Ishikawa (cell line): Measurements from ENCODE around the gene MIER2.

Experiments used
- CEBPB ChIP-seq: IDR thresholded peaks from 2 replicates; pipeline ENCODE4 v1.6.1; 2012
- CREB1 ChIP-seq: IDR thresholded peaks from 2 replicates; pipeline ENCODE4 v1.6.1; 2012; ENCODE audit warnings: low read depth
- EGR1 ChIP-seq: IDR thresholded peaks from 2 replicates; pipeline ENCODE4 v1.6.1; 2012
- EP300 ChIP-seq: IDR thresholded peaks from 2 replicates; pipeline ENCODE4 v1.6.1; 2012; ENCODE audit warnings: borderline replicate concordance
- FOXM1 ChIP-seq: IDR thresholded peaks from 2 replicates; pipeline ENCODE4 v1.6.1; 2012; ENCODE audit warnings: low read depth, borderline replicate concordance
- NFIC ChIP-seq: IDR thresholded peaks from 2 replicates; pipeline ENCODE4 v1.6.1; 2012
- RAD21 ChIP-seq: IDR thresholded peaks from 2 replicates; pipeline ENCODE4 v1.6.1; 2012; ENCODE audit warnings: low read depth
- TAF1 ChIP-seq: IDR thresholded peaks from 2 replicates; pipeline ENCODE4 v1.6.1; 2012; ENCODE audit warnings: low read depth, mild to moderate bottlenecking
- TCF12 ChIP-seq: IDR thresholded peaks from 2 replicates; pipeline ENCODE4 v1.6.1; 2012; ENCODE audit warnings: low read depth
- TEAD4 ChIP-seq: IDR thresholded peaks from 2 replicates; pipeline ENCODE4 v1.6.1; 2012
- USF1 ChIP-seq: IDR thresholded peaks from 2 replicates; pipeline ENCODE4 v1.6.1; 2012
- YY1 ChIP-seq: IDR thresholded peaks from 2 replicates; pipeline ENCODE4 v1.6.1; 2012; ENCODE audit warnings: low read depth
- ZBTB7A ChIP-seq: IDR thresholded peaks from 2 replicates; pipeline ENCODE4 v1.6.1; 2012; ENCODE audit warnings: low read depth
- TF ChIP-seq, protein P1 (sequence below): IDR thresholded peaks from 2 replicates; pipeline ENCODE4 v1.6.1; 2012
- TF ChIP-seq, protein P2 (sequence below): IDR thresholded peaks from 2 replicates; pipeline ENCODE4 v1.6.1; 2012; ENCODE audit warnings: low read depth, mild to moderate bottlenecking

MIER2 gene

GRCh38 chr19:368630-369024 is 24.0 kb upstream of the MIER2 start:
- no peak for TF ChIP-seq NFIC
- TF ChIP-seq, protein P1, sequence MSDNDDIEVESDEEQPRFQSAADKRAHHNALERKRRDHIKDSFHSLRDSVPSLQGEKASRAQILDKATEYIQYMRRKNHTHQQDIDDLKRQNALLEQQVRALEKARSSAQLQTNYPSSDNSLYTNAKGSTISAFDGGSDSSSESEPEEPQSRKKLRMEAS: no peak
- no peak for TF ChIP-seq CREB1
- no peak for TF ChIP-seq TCF12
- TF ChIP-seq ZBTB7A: no peak
- no peak for TF ChIP-seq TEAD4
- TF ChIP-seq YY1: no peak
- no peak for TF ChIP-seq RAD21
- TF ChIP-seq EGR1: no peak
- TF ChIP-seq EP300: no peak
- TF ChIP-seq USF1: no peak
- TF ChIP-seq CEBPB: no peak
- no peak for TF ChIP-seq FOXM1
- TF ChIP-seq TAF1: no peak
- TF ChIP-seq, protein P2, sequence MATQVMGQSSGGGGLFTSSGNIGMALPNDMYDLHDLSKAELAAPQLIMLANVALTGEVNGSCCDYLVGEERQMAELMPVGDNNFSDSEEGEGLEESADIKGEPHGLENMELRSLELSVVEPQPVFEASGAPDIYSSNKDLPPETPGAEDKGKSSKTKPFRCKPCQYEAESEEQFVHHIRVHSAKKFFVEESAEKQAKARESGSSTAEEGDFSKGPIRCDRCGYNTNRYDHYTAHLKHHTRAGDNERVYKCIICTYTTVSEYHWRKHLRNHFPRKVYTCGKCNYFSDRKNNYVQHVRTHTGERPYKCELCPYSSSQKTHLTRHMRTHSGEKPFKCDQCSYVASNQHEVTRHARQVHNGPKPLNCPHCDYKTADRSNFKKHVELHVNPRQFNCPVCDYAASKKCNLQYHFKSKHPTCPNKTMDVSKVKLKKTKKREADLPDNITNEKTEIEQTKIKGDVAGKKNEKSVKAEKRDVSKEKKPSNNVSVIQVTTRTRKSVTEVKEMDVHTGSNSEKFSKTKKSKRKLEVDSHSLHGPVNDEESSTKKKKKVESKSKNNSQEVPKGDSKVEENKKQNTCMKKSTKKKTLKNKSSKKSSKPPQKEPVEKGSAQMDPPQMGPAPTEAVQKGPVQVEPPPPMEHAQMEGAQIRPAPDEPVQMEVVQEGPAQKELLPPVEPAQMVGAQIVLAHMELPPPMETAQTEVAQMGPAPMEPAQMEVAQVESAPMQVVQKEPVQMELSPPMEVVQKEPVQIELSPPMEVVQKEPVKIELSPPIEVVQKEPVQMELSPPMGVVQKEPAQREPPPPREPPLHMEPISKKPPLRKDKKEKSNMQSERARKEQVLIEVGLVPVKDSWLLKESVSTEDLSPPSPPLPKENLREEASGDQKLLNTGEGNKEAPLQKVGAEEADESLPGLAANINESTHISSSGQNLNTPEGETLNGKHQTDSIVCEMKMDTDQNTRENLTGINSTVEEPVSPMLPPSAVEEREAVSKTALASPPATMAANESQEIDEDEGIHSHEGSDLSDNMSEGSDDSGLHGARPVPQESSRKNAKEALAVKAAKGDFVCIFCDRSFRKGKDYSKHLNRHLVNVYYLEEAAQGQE: no peak

DNA sequence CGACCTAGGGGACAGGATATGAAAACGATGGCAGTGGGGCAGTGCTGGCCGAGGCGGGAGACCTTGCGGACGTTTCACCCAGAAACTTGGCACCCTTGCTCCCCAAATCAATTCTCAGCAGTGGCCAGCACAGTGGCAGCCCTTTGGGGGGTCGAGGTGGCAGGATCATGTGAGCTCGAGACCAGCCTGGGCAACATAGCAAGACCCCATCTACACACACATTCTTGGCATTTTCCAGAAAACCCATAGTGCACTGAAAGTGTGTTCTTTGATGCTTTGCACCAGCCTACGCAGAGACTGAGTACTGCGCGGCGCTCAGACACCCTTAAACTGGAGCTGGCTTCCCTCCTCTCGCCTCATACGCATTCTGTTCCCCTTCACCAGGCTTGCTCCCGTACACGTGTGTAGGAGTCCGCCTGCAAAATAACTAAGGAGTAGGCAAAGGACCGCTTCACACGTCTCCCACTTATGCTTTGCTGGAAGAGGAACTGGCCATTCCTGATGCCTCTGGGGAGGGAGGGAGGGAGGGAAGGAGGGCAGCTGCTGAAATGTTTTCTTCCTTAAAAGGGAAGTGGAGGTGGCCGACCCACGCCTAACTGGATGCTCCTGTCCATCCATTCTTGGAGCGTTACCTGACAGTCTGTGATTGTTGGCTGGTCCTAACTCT is 23.5 kb upstream of the MIER2 start:
- TF ChIP-seq USF1 (no peak), TEAD4 (no peak), FOXM1 (no peak), EP300 (no peak), ZBTB7A (no peak), RAD21 (no peak), TCF12 (no peak), EGR1 (no peak), YY1 (no peak), CREB1 (no peak), TAF1 (no peak), NFIC (no peak), CEBPB (no peak)
- TF ChIP-seq, protein P2: no peak
- TF ChIP-seq, protein P1: no peak

DNA sequence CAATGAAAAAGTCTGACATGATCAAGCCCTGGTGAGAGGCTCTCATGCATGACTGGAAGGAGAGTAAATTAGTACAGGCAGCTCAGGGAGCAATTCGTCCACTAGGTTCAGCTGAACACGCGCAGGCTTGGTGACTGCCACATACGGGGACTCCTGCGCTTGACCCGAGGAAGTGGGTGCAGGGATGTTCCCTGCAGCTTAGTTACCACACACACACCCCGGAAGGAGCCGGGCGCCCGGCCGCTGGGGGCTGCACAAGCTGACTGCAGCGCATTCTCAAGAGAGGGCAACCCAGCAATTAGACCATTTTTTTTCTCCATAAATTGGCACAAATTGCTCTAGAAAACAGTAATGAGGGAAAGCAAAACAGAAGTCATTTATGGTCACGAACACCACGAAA is 23.0 kb upstream of the MIER2 start:
- TF ChIP-seq FOXM1 (no peak), YY1 (no peak), TCF12 (no peak), CEBPB (no peak), RAD21 (no peak), EP300 (no peak), ZBTB7A (no peak), TEAD4 (no peak)
- TF ChIP-seq, protein P2: no peak
- TF ChIP-seq, protein P1: no peak

DNA sequence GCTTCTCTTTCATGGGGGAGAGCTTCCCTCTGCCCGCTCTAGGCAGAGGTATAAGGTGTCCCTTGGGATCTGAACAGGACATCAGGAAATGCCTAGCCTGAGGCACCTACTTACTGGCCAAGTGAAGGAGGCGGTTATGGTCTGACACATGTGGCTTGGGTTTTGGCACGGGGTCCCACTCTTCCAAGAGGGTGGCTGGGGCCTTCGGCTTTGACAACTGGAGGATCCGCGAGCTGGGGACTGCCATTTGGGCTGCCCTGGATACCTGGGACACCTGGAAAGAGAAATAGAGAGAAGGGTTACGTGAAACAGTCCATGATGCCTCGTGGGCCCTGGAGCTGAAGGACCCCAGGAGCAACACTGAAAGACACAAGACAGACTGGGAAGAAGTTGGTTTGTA is 22.4 kb upstream of the MIER2 start:
- TF ChIP-seq RAD21 (no peak), EP300 (no peak), USF1 (no peak), ZBTB7A (no peak), NFIC (no peak), TEAD4 (no peak), EGR1 (no peak), TAF1 (no peak), YY1 (no peak), CEBPB (no peak), CREB1 (no peak), TCF12 (no peak), FOXM1 (no peak)
- TF ChIP-seq, protein P2: no peak
- TF ChIP-seq, protein P1: no peak
